ENCODE measurements around the gene NCKAP5L.
A peak's percentile ranks its signal among the peaks of the same experiment; 100 is the strongest.

- TF ChIP-seq, protein P1, sequence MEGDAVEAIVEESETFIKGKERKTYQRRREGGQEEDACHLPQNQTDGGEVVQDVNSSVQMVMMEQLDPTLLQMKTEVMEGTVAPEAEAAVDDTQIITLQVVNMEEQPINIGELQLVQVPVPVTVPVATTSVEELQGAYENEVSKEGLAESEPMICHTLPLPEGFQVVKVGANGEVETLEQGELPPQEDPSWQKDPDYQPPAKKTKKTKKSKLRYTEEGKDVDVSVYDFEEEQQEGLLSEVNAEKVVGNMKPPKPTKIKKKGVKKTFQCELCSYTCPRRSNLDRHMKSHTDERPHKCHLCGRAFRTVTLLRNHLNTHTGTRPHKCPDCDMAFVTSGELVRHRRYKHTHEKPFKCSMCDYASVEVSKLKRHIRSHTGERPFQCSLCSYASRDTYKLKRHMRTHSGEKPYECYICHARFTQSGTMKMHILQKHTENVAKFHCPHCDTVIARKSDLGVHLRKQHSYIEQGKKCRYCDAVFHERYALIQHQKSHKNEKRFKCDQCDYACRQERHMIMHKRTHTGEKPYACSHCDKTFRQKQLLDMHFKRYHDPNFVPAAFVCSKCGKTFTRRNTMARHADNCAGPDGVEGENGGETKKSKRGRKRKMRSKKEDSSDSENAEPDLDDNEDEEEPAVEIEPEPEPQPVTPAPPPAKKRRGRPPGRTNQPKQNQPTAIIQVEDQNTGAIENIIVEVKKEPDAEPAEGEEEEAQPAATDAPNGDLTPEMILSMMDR (conservative IDR thresholded peaks at IDR 0.05; ENCODE audit: low read depth, low read length): peak; percentile 89
- no peak for TF ChIP-seq EZH2 (IDR thresholded peaks at IDR 0.05; ENCODE audit: borderline replicate concordance, low read depth, low read length, poor library complexity, severe bottlenecking)
Observed at GRCh38 chr12:49763006-49763591, 65.1 kb downstream of the NCKAP5L start.
